Mucosa of stomach (tissue), 1 donor: Measurements from ENCODE around the gene PSMA6.
"Not testable (repeated sequence)": the region's sequence is repeated elsewhere in the genome, so short reads cannot be mapped to it uniquely, and the experiment has no call there.

Source experiments
- H3K27me3 ChIP-seq: one replicate; pipeline ENCODE4 v1.7.0; 2013; ENCODE audit warnings: mild to moderate bottlenecking, low read length; ENCODE audit not compliant: control insufficient read depth, insufficient read depth
- H3K36me3 ChIP-seq: one replicate; pipeline ENCODE4 v1.7.0; 2013; ENCODE audit warnings: low read length; ENCODE audit not compliant: control insufficient read depth, insufficient read depth
- H3K4me1 ChIP-seq: one replicate; pipeline ENCODE4 v1.7.0; 2013; ENCODE audit warnings: mild to moderate bottlenecking, low read length; ENCODE audit not compliant: control insufficient read depth, insufficient read depth
- H3K4me3 ChIP-seq: one replicate; pipeline ENCODE4 v1.7.0; 2013; ENCODE audit warnings: low read length
- H3K9ac ChIP-seq: one replicate; pipeline ENCODE4 v1.7.0; 2013; ENCODE audit warnings: mild to moderate bottlenecking, low read length, moderate library complexity
- H3K9me3 ChIP-seq: one replicate; pipeline ENCODE4 v1.7.0; 2013; ENCODE audit warnings: mild to moderate bottlenecking, low read length, moderate library complexity; ENCODE audit not compliant: control insufficient read depth
- donor health status: Pancreatic carcinoma.

Gene PSMA6

GRCh38 chr14:35333264-35333730 lies 41.1 kb downstream of the PSMA6 start:
- H3K4me3 ChIP-seq, result no peak overlapping the region
- peak overlapping the region; percentile 2 for H3K9ac ChIP-seq
- H3K9me3 ChIP-seq, result no peaks in the 10 kb centered on the region
- H3K36me3 ChIP-seq, result no peaks in the 10 kb centered on the region
- no peaks in the 10 kb centered on the region for H3K27me3 ChIP-seq
- H3K4me1 ChIP-seq, result peaks cover 68% of the 10 kb centered on the region

DNA sequence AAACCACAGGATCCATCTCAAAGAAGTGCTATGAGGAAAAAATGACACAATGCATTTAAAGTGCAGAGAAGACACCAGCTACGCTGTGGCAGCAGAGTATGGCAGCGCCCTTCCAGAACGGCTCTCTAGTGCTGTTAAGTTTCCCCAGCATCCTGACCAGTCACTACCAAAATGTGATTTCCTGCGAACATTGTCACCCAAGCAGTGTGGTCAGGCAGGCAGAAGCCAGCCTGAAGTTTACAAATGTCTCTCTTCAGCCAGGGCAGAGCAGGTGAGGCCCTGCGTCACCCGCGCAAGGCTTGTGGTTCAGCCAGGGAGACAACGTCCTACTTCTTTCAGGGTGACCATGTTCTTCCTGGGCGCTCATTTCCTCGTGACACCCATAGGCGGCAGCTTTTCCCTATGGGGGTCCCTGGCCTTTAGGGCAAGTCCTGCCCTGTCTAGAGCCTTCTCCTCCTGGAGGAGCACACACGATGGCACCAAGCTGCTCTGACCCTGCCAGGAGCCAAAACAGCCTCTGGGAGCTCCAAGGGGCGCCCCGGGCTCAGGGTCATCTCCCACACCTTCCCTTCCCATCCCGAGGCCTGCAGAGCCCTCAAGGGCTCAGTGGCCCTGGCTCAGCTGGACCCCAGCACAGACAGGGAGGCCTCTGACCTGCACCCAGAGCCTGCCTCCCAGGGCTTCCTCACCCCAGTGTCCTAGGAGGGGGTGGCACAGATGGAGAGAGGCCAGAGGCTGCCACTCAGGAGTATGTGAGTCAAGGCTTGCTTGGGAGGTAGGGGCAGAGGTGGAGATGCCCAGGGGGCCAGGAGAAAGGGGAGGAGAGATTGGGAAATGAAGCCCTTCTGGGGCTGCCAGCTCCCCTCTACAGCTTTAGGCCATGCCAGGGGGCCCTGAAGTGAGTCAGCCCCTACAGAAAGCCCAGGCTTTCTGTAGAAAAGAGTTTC lies 41.9 kb downstream of the PSMA6 start:
- Histone ChIP-seq H3K4me3 (no peak overlapping the region), H3K36me3 (no peaks in the 10 kb centered on the region), H3K9me3 (no peaks in the 10 kb centered on the region), H3K27me3 (no peaks in the 10 kb centered on the region), H3K9ac (no peak overlapping the region), H3K4me1 (peaks cover 70% of the 10 kb centered on the region)

GRCh38 chr14:35335388-35336092 lies 43.4 kb downstream of the PSMA6 start:
- Histone ChIP-seq H3K4me1 (peaks cover 85% of the 10 kb centered on the region), H3K9ac (peak overlapping the region; percentile 68), H3K4me3 (no peak overlapping the region), H3K27me3 (no peaks in the 10 kb centered on the region), H3K9me3 (no peaks in the 10 kb centered on the region), H3K36me3 (no peaks in the 10 kb centered on the region)

DNA sequence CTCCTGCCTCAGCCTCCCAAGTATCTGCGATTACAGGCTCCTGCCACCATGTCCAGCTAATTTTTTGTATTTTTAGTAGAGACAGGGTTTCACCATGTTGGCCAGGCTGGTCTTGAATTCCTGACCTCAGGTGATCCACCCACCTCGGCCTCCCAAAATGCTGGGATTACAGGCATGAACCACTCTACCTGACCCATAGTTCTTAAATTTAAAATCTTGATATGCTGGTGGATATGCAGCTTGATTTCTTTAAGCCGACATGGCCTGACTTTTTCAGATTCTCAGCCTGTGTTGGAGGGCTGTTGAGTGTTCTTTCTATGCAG lies 44.0 kb downstream of the PSMA6 start:
- peak overlapping the region; percentile 68 for H3K9ac ChIP-seq
- not testable (repeated sequence) for H3K4me3 ChIP-seq, H3K9me3 ChIP-seq

GRCh38 chr14:35336494-35337268 lies 44.5 kb downstream of the PSMA6 start:
- peaks cover 92% of the 10 kb centered on the region for H3K4me1 ChIP-seq

More for the DNA sequence above, 44.0 kb downstream of the PSMA6 start:
- peaks cover 91% of the 10 kb centered on the region for H3K4me1 ChIP-seq
- H3K27me3 ChIP-seq, H3K36me3 ChIP-seq: not testable (repeated sequence)

GRCh38 chr14:35337269-35338255 lies 45.4 kb downstream of the PSMA6 start:
- Histone ChIP-seq H3K36me3 (no peaks in the 10 kb centered on the region), H3K27me3 (no peaks in the 10 kb centered on the region), H3K4me3 (no peak overlapping the region), H3K9ac (peak overlapping the region; percentile 68), H3K9me3 (no peaks in the 10 kb centered on the region), H3K4me1 (peaks cover 92% of the 10 kb centered on the region)

More at GRCh38 chr14:35336494-35337268, 44.5 kb downstream of the PSMA6 start:
- Histone ChIP-seq H3K4me3 (no peak overlapping the region), H3K9ac (peak overlapping the region; percentile 68), H3K36me3 (no peaks in the 10 kb centered on the region), H3K9me3 (no peaks in the 10 kb centered on the region), H3K27me3 (no peaks in the 10 kb centered on the region)

- Histone ChIP-seq H3K9ac (no peak overlapping the region), H3K4me3 (no peak overlapping the region), H3K36me3 (no peaks in the 10 kb centered on the region), H3K9me3 (no peaks in the 10 kb centered on the region), H3K27me3 (no peaks in the 10 kb centered on the region), H3K4me1 (peaks cover 86% of the 10 kb centered on the region)
These were observed 46.7 kb downstream of the PSMA6 start for GRCh38 chr14:35338731-35339405.

DNA sequence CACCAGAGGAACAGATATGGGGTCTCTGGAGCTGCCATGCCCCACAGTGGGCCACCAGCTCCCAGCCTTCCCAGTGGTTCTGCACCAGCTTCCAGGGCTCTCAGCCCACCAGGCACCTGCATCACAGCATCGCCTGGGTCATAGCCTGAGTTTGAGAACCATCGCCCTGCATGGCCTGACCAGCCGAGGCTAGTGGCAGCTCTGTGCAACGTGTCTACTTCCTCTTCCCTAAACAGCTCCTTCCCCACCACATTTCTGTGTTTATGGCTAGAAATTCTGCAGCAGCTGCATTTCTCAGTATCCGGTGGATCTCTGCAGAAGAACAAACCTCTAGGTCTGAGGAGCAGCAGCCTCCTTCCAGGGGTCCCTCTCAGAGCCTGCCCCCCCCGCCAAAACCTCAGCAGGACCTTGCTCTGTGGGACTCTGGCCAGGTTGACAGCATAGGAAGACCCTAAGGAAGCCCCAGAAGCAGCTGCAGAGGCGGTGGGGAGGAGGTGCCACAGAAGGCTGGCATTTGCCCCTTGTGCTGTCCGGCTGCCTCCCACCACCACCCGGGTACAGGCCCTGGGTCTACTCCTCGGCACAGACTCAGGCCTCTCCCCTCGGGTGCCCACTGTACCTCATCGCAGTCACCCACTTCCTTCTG lies 47.7 kb downstream of the PSMA6 start:
- Histone ChIP-seq H3K9ac (no peak overlapping the region), H3K9me3 (no peaks in the 10 kb centered on the region), H3K27me3 (no peaks in the 10 kb centered on the region), H3K4me3 (no peak overlapping the region), H3K4me1 (peaks cover 85% of the 10 kb centered on the region), H3K36me3 (no peaks in the 10 kb centered on the region)

GRCh38 chr14:35340616-35341453 lies 48.7 kb downstream of the PSMA6 start:
- Histone ChIP-seq H3K4me3 (no peak overlapping the region), H3K27me3 (no peaks in the 10 kb centered on the region), H3K4me1 (peaks cover 75% of the 10 kb centered on the region), H3K9me3 (no peaks in the 10 kb centered on the region), H3K36me3 (no peaks in the 10 kb centered on the region), H3K9ac (peak overlapping the region; percentile 78)

DNA sequence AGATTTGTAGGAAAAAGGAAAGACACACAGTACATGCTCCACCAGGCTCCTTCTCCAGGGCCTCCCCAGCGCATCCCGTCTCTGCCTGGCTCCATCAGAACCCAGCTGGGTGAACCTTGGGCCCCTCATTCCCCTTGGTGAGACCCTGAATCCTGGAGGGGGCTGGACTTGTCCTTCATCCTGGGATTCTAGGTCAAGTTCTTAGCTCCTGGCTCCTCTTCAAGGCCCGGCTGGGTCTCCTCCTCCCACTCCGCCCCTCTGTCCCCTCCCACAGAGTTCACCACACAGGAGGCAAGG lies 49.2 kb downstream of the PSMA6 start:
- Histone ChIP-seq H3K9me3 (no peaks in the 10 kb centered on the region), H3K4me1 (peaks cover 70% of the 10 kb centered on the region), H3K36me3 (no peaks in the 10 kb centered on the region), H3K27me3 (no peaks in the 10 kb centered on the region), H3K9ac (peak overlapping the region; percentile 78), H3K4me3 (no peak overlapping the region)
